Measurements from ENCODE around the gene GALR1. TPM values are rescaled to one million over a fixed set of nuclear protein-coding genes. Genes with fewer than 3 reads are reported as not detected.
"Not testable (repeated sequence)": the region's sequence is repeated elsewhere in the genome, so short reads cannot be mapped to it uniquely, and the experiment has no call there.

GALR1 gene
- total RNA-seq, 2 donors from 2014 or later = not detected

DNA sequence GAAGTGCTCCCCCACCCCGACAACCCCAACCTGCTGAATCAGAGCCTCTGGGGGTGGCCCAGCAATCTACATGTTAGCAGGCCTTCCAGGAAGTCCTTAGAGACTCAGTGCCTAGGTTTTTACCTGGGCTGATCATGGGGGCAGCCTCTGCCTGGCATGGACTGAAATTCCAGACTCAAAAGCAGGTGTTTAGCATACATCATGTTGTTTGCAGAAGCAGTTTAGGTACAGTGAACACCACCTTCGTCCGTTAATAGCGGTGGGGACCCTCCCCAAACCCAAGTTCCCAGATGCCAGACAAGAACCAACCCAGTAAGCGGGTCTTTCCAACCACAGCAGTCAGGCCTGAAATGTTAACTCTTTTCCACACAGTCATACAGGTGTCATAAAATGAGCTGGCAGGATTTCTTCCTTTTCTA lies 26.4 kb upstream of the GALR1 start:
- no peak for DNase-seq (ENCODE audit: low spot score)
- ATAC-seq = no peak
- H3K4me1 Mint-ChIP-seq (ENCODE audit: low read depth in 2 of 2) = peaks cover 33 to 43% of the 10 kb centered on the region in 2 donors

DNA sequence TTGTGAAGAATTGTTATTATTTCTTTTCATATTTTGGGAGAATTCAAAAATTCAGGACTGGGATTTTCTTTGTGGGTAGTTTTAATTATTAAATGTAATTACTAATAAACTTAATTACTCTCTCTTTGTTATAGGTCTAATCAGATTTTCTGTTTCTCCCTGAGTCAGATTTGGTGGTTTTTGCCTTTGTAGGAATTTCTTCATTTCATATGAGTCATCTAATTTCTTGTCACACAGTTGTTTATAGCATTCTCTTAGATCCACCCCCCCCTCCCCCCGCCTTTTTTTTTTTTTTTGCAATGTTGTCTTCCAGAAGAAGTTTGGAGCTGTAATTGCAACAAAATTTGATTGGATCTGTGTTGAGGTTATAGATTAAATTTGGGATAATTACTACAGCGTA lies 26.0 kb upstream of the GALR1 start:
- no peak overlapping the region for H3K4me3 Mint-ChIP-seq
- DNase-seq (ENCODE audit: low spot score) (no peak), ATAC-seq (no peak)
- no peaks in the 10 kb centered on the region for H3K36me3 Mint-ChIP-seq
- H3K27ac Mint-ChIP-seq = no peak overlapping the region
- H3K4me1 Mint-ChIP-seq (ENCODE audit: low read depth in 2 of 2) = peaks cover 29 to 39% of the 10 kb centered on the region in 2 donors
- no peaks in the 10 kb centered on the region for H3K9me3 Mint-ChIP-seq
- peaks cover 7 to 12% of the 10 kb centered on the region in 2 donors for H3K27me3 Mint-ChIP-seq

More for the DNA sequence above, 26.4 kb upstream of the GALR1 start:
- no peaks in the 10 kb centered on the region for H3K36me3 Mint-ChIP-seq
- no peak overlapping the region for H3K4me3 Mint-ChIP-seq
- no peak overlapping the region for H3K27ac Mint-ChIP-seq
- H3K9me3 Mint-ChIP-seq = no peaks in the 10 kb centered on the region
- peaks cover 6 to 12% of the 10 kb centered on the region in 2 donors for H3K27me3 Mint-ChIP-seq

DNA sequence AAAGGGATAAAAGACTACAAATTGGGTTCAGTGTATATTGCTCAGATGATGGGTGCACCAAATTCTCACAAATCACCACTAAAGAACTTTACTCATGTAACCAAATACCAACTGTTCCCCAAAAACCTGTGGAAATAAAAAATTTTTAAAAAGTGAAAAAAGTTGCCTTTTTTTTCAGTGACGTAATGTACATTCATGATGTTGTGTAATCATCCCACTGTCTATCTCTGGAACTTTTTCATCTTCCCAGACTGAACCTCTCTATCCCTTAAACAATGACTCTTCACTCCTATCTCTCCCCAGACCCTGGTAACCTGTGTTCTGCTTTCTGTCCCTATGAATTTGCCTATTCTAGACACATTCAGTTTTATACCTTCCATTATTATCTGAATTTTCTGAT lies 19.0 kb upstream of the GALR1 start:
- H3K9me3 Mint-ChIP-seq = peaks cover 5% of the 10 kb centered on the region

DNA sequence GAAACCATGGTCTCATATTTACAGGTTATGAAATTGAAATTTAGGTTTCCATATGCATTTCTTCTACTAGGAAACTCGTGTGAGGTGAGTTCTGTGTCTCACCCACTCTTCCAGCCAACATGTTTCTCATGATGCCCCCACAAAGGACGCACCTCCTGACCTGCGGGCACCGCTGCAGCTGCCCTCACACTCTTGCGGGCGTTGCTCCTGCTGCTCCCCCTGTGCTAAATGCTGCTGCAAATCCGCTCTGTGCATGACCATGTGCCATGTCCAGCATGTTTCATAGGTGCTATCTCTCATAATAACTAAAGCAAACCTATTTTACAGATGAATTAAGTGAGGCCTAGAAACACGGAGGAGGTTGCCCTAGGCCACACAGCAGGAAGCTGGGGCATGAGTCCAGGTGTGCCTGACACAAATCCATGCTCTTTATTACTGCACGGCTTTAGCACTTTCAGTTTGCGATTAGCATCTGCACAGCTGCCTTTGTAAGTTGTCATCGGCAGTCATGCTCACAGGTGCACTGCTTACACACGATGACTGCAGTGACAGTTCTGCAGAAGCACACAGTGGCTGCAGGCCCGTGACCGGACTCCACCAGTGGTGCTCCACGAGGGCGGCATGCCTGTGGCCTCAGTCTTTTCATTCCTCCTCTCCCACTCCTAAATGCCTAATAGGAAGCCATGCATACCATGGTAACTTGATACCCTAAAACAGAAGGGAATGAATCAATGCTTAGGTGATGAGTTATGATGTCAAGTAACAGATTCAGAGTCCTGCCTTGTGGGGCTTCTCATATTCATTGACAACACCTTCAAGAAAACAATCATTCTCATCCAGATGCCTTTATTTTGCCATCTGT lies 14.9 kb upstream of the GALR1 start:
- DNase-seq (ENCODE audit: low spot score) = no peak
- Mint-ChIP-seq H3K27ac (no peak overlapping the region), H3K4me1 (ENCODE audit: low read depth in 2 of 2) (no peaks in the 10 kb centered on the region), H3K4me3 (no peak overlapping the region), H3K36me3 (peaks cover 17% of the 10 kb centered on the region), H3K27me3 (peaks cover 16 to 21% of the 10 kb centered on the region in 2 donors), H3K9me3 (peaks cover 19% of the 10 kb centered on the region)
- no peak for ATAC-seq

More for the DNA sequence above, 19.0 kb upstream of the GALR1 start:
- DNase-seq (ENCODE audit: low spot score) = no peak
- Mint-ChIP-seq H3K27me3 (peaks cover 25 to 33% of the 10 kb centered on the region in 2 donors), H3K27ac (no peak overlapping the region), H3K4me1 (ENCODE audit: low read depth in 2 of 2) (no peaks in the 10 kb centered on the region), H3K36me3 (no peaks in the 10 kb centered on the region), H3K4me3 (no peak overlapping the region)
- ATAC-seq = no peak

DNA sequence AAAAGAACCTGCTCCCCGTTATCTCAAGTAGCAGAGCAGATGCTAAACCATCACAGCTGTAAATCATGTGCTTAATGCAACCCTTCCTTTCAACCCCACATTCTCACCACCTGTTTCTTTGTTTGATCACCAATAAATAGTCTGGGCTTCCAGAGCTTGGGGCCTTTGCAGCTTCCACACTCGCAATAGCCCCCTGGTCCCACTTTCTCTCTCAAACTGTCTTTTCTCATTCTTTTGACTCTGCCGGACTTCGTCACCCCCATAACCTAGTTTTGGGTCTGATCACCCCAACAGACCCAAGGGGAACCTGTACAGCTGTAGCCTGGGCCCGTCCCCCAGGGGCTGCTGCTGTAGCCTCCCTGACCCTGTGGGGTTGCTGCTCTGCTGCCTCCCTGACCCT lies 10.4 kb upstream of the GALR1 start:
- DNase-seq (ENCODE audit: low spot score); H3K4me1 Mint-ChIP-seq (ENCODE audit: low read depth in 2 of 2); H3K4me3 Mint-ChIP-seq; H3K27ac Mint-ChIP-seq; ATAC-seq; H3K27me3 Mint-ChIP-seq: not testable (repeated sequence)
- H3K9me3 Mint-ChIP-seq = peaks cover 14% of the 10 kb centered on the region
- H3K36me3 Mint-ChIP-seq = peaks cover 19% of the 10 kb centered on the region

DNA sequence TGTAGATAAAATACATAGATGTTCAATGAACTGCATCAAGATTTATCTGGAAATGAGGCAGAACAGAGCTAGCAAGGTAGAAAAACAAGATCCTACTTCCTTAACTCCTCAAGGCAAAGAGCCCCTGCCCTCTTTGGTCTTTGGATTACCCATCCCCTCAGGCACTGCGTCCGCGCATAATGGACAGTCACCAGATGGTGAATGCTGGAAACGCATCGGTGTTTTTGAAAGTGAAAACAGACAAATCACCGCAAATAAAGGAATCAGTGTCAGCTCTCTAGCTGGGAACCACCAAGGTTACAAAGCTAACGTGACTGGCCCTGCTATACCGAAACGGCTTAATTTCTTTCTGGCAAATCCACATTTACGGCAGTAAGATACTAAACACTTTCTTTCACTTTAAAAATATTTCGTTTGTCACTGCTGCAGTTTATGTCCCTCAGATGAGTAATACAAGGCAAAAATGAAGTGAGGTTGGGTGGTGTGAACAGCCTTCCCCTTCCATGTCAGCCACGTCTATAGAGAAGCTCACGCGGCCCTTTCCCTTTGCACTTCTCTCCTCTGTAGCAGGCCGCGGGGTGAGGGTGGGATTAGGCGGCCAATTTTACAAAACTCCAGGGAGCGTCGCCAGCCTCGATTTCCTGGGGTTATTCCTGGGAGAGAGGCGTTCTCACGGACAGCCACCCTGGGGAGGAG lies 627 bp upstream of the GALR1 start:
- ATAC-seq = peak in 1 of 2 donors; percentile 61
- peaks cover 6% of the 10 kb centered on the region for H3K9me3 Mint-ChIP-seq
- peaks cover 51 to 67% of the 10 kb centered on the region in 2 donors for H3K27me3 Mint-ChIP-seq
- peaks cover 16% of the 10 kb centered on the region for H3K36me3 Mint-ChIP-seq
- H3K27ac Mint-ChIP-seq = no peak overlapping the region
- H3K4me3 Mint-ChIP-seq = peak overlapping the region; percentile 72
- H3K4me1 Mint-ChIP-seq (ENCODE audit: low read depth in 2 of 2) = peaks cover 4 to 17% of the 10 kb centered on the region in 2 donors
- no peak for DNase-seq (ENCODE audit: low spot score)

DNA sequence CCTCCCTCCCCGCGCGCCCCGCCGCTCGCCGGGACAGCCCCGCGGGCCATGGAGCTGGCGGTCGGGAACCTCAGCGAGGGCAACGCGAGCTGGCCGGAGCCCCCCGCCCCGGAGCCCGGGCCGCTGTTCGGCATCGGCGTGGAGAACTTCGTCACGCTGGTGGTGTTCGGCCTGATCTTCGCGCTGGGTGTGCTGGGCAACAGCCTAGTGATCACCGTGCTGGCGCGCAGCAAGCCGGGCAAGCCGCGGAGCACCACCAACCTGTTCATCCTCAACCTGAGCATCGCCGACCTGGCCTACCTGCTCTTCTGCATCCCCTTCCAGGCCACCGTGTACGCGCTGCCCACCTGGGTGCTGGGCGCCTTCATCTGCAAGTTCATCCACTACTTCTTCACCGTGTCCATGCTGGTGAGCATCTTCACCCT lies 865 bp downstream of the GALR1 start:
- peaks cover 6% of the 10 kb centered on the region for H3K9me3 Mint-ChIP-seq
- peaks cover 16% of the 10 kb centered on the region for H3K36me3 Mint-ChIP-seq
- DNase-seq (ENCODE audit: low spot score) = no peak
- ATAC-seq = no peak
- H3K27me3 Mint-ChIP-seq = peaks cover 58 to 68% of the 10 kb centered on the region in 2 donors
- no peak overlapping the region for H3K27ac Mint-ChIP-seq
- peak overlapping the region; percentile 60 for H3K4me3 Mint-ChIP-seq
- H3K4me1 Mint-ChIP-seq (ENCODE audit: low read depth in 2 of 2) = peaks cover 4 to 17% of the 10 kb centered on the region in 2 donors

DNA sequence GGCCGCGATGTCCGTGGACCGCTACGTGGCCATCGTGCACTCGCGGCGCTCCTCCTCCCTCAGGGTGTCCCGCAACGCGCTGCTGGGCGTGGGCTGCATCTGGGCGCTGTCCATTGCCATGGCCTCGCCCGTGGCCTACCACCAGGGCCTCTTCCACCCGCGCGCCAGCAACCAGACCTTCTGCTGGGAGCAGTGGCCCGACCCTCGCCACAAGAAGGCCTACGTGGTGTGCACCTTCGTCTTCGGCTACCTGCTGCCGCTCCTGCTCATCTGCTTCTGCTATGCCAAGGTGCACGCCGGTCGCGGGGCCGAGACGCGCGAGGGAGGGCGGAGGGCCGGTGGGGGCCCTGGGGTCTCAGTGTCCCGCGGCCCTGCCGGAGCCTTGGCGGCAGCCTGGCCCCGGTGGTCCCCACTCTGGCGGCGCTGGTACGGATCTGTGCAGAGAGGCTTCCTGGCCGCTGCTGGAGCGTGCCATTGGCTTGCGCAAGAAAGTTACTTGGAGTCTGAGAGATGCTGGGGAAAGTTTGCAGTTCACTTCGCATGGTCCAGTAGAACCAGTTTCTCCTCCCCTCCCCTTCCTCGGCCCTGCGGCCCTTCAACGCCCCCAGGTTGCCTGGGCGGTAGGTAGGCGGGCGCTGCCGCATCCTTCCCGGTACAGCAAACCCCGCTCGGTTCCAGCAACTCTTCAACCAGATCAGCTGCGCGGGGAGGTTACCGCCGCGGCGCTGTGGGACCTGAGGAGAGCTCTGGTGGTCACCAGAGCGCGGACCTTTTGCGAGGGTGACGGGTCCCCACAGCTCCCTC lies 1.5 kb downstream of the GALR1 start:
- H3K9me3 Mint-ChIP-seq = peaks cover 6% of the 10 kb centered on the region
- ATAC-seq (peak in 1 of 2 donors; percentile 22), DNase-seq (ENCODE audit: low spot score) (no peak)
- H3K36me3 Mint-ChIP-seq = peaks cover 16% of the 10 kb centered on the region
- H3K27ac Mint-ChIP-seq = no peak overlapping the region
- peaks cover 4 to 17% of the 10 kb centered on the region in 2 donors for H3K4me1 Mint-ChIP-seq (ENCODE audit: low read depth in 2 of 2)
- H3K4me3 Mint-ChIP-seq = peak overlapping the region; percentile 60
- peaks cover 56 to 68% of the 10 kb centered on the region in 2 donors for H3K27me3 Mint-ChIP-seq

DNA sequence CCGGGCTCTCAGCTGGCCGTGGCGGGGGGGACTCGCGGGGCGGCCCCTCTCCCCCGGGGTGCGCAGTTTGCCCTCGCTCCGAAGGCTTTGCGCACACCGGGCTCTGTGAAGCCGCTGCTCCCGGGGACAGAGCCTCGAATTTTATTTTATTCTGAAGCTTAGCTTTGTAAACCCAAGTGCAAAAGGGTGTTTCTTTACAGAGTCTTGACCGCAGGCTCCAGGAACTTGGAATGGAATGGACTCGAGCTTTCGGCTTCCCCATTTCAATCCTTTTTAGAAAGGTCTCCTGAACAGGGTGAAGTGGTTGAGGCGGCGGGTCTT lies 2.0 kb downstream of the GALR1 start:
- Mint-ChIP-seq H3K4me3 (no peak overlapping the region), H3K27me3 (peaks cover 57 to 68% of the 10 kb centered on the region in 2 donors)

DNA sequence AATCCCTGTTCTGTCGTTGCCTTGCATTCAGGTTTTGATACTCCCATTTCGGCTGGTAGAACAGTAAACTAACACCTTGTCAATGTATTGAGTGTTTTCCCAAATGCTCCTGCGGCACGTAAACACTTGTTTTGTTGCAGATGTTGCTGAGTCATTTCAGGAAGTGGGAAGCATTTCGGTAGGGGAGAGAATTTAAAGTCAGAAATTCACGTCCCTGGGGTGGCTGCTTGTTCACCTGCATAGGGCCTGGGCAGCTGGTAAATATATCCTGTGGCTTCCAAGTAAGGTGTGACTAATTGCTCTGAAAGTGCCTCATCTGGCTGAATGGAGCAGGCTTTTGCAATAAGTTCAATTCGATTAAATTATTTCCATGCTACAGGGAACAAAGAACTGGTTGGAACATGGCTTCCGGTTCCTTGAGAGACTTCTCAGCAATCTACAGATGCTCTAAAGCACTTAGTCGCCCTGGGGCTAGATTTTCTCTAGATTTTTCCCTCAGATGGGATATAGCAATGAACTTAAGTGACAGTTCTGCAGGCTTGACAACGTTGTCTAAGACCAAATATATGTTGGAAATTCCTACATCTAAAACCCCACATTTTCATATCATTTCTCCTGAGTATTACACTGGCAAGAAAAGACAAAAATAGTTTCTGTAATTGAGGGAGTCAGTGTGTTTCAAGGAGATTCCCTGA lies 5.2 kb downstream of the GALR1 start:
- H3K4me1 Mint-ChIP-seq (ENCODE audit: low read depth in 2 of 2) = peaks cover 4 to 9% of the 10 kb centered on the region in 2 donors
- peaks cover 11% of the 10 kb centered on the region for H3K9me3 Mint-ChIP-seq
- H3K36me3 Mint-ChIP-seq = peaks cover 4% of the 10 kb centered on the region
- H3K4me3 Mint-ChIP-seq = no peak overlapping the region
- ATAC-seq (no peak), DNase-seq (ENCODE audit: low spot score) (no peak)
- peaks cover 42 to 53% of the 10 kb centered on the region in 2 donors for H3K27me3 Mint-ChIP-seq
- no peak overlapping the region for H3K27ac Mint-ChIP-seq

More for the DNA sequence above, 2.0 kb downstream of the GALR1 start:
- ATAC-seq = no peak
- Mint-ChIP-seq H3K27ac (no peak overlapping the region), H3K9me3 (peaks cover 6% of the 10 kb centered on the region), H3K36me3 (peaks cover 13% of the 10 kb centered on the region), H3K4me1 (ENCODE audit: low read depth in 2 of 2) (peaks cover 4 to 17% of the 10 kb centered on the region in 2 donors)
- DNase-seq (ENCODE audit: low spot score) = no peak

DNA sequence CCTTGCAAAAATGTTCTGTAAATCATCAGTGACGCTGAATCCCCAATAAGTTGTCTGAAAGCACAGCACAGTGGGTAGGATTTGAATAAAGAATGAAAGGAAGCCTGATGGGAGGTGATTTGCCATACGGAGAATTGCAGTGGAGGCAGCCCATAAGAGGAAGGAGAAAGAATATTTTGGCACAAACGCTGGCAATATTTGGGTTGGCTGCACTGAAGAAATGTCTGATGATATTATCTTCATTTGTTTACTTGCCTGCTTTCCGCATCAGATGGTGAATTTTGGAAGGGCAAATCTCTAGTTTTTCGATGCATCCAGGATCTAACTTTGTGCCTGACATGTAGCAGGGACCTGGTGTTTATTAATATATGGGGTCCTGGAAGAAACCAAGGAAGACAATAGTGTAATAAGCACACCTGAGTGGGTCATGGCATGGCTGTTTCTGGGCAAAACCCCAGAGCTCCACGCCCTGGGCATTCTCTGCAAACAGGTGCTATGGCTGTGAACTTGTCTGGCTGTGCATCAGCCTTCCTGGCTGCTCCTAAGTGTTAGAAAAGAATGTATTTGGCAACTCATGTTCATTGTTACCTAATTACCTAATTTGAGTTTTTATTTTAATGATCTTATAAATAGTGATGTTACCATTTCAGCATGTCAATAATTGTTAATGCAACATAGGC lies 5.9 kb downstream of the GALR1 start:
- no peak for DNase-seq (ENCODE audit: low spot score)
- Mint-ChIP-seq H3K4me3 (no peak overlapping the region), H3K27me3 (peaks cover 42 to 52% of the 10 kb centered on the region in 2 donors), H3K4me1 (ENCODE audit: low read depth in 2 of 2) (peaks cover 4 to 9% of the 10 kb centered on the region in 2 donors), H3K36me3 (peaks cover 4% of the 10 kb centered on the region), H3K9me3 (peaks cover 11% of the 10 kb centered on the region), H3K27ac (no peak overlapping the region)
- no peak for ATAC-seq

DNA sequence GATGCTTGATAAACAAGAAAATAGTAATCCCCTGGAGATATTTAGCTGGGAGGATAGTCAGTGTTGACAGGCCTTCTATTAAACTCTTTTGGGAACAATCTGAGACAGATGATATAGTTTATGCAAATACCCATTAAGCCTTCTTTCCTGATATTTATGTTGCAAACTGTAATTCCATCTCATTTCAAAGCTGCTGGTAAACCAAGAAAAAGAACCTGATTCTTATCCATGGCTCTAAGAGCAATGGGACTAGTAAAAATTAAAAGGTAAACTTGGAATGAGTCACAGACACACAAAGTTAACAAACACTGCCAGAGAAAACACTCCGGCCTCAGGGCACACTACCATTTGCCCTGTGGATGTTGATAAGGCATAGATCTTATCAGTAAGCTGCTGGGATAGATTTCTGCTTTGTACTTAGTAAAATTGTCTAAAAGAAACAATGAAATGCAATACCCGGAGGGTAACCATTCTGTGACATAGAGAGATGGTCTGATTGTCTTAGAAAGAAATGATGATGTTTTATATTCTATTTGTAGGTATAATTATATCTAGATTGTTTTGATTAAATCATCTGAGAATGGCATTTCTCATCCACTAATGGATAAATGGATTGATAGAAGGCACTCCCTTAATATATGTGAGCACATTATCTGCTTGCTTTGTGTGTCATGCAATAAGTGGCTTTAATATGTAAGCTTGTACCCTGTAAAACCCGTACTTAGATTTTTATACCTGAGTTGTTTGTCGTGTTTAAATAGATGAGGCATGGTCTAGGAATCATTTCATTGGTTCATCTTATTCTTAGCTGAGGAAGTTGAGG lies 13.2 kb downstream of the GALR1 start:
- Mint-ChIP-seq H3K27ac (no peak overlapping the region), H3K27me3 (peaks cover 12 to 19% of the 10 kb centered on the region in 2 donors), H3K9me3 (peaks cover 19% of the 10 kb centered on the region), H3K4me3 (no peak overlapping the region), H3K36me3 (peaks cover 9% of the 10 kb centered on the region), H3K4me1 (ENCODE audit: low read depth in 2 of 2) (peaks cover 0 to 5% of the 10 kb centered on the region in 2 donors)
- DNase-seq (ENCODE audit: low spot score) (no peak), ATAC-seq (no peak)

All from natural killer cell treated with Interleukin-12 subunit alpha and Interleukin-12 subunit beta and Interleukin-15 and Interleukin-18, amount 100 ng/mL, for 72 hours (primary cell).